Endometrial microvascular endothelial cells (primary cell): ENCODE data around the gene FXYD6. TPM values are rescaled to one million over a fixed set of nuclear protein-coding genes. Genes with fewer than 3 reads are reported as not detected.

ENCODE experiments used
- in situ Hi-C: cut with HindIII; loops from 2 replicates; pipeline ENCODE4 v1.10.0; 2017; ENCODE audit warnings: low sequenced_read_pairs, low pct_unique_long_range_greater_than_20kb; ENCODE audit errors: inconsistent ontology term
- total RNA-seq: library from RNA; depleted of rRNA; stranded (reverse); fragments of >200 nt; gene quantifications from one replicate; pipeline ENCODE4 v1.2.3, GENCODE V29; 2015; ENCODE audit errors: inconsistent ontology term

FXYD6 gene
- total RNA-seq, 1 donor from 2014 or later, result 0.84 TPM

DNA sequence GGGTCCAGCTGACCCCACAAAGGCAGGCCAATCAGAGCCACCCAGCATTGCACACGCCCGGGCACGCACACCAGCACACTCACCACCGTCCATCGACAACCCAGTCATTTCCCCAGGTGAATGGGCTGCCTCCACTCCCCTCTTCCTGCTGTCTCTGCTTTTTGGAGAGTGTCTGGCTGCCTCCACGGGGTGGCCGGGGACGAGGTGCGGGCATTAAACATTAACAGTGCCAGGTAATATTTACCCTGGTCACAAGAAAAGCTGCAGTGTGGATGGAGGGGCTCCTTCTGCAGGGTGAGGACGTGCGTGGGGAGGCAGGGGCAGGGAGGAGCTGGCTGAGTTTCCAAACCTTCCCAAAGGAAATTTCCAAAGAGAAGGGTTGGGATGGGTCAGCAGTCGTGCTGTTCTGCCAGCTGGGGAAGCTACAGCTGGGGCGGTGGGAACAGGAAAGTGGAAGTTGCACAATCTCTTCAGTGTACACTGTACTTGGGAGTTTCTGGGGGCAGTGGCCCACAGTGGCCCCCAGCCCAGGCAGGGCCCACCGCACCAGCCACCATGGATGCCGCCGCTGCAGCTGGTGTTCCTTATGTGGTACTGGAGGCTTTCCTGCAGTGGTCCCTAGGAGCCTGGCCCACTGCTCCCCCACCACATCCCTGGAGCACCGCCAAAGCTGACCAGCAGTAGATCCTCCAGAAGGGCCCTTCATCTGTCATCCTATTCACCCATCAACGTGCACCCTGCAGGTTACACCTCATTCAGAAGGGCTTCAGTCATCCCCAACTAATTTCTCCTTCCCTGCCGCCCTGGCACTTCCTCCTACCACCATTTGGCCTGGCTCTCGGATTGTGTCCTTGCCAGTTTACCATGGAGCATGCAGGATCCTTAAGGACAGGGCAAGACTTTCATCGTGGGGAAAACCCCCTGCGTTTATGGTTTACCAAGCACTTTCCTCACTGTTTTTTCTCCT is 51.6 kb downstream of the FXYD6 start, which contains the start of gene FXYD2:
Gene FXYD2, minus strand, starts transcription at position 174 of the 967 bp plus-strand sequence. Its CDS starts 66 bp downstream, at position 108.
- in situ Hi-C loops, result no loop called here

DNA sequence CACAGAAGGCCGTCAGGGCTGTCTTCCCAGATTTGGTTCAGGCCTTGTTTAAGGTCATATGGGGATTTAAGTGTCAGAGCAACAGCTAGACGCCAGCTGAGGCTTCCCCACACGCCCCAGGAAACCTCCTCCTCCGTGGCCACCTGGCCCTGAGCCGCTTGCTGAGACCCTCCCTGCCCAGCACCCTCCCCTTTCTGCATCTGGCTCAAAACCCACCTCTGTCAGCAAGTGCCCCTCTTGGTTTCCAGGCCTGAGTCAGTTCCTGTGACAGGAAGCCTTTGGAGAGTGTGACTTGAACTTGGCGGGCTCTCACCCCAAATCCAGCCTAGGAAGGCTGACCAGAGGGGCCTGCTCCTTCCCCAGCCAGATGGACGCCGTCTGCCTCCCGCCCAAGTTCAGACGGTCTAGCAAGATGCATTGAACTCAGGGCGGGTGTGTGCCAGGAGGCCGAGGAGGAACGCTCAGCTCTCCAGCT is 52.5 kb downstream of the FXYD6 start:
- in situ Hi-C loops, result no loop called here

GRCh38 chr11:117823294-117823945 is 53.0 kb downstream of the FXYD6 start:
- in situ Hi-C loops, result no loop called here

- in situ Hi-C loops, result no loop called here
These were observed 54.1 kb downstream of the FXYD6 start for GRCh38 chr11:117822074-117823033.

- in situ Hi-C loops, result no loop called here
These were observed 55.0 kb downstream of the FXYD6 start for GRCh38 chr11:117821431-117821830.

DNA sequence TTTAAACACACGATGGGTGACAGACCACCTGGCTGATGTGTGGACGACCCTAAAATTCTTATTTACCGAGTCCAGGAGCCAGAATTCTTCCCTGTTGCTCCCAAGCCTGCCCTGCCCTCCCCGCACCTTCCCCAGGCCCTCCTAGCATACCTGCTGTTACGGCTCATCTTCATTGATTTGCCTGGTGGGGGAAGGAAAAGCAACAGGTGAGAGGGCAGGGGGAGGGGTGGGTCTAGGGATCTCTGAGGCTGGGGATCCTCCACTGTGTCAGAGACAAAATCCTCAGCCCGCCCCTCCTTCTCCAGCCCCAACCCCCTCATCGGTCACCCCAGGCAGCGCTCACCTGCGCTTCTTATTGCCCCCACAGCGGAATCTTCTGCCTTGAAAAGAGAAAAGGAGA is 55.9 kb downstream of the FXYD6 start:
- in situ Hi-C loops, result no loop called here

DNA sequence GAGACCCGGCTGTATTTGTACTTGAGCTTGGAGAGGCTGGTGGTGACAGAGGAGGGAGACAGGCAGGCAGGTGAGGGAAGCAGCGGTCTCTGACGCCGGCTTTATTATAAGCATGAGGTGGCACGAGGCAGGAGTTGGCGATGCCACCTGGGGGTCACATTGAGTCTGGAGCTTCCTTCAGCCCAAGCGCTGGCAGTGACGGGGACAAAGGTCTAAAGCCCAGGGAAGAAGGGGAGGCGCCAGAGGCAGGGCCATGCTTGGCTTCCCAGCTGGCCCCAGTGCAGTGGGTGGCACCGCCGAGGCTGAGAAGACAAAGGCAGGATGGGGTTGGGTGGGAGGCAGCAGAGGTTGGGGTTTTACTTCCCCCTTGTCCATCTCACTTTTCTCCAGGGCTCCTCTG is 56.4 kb downstream of the FXYD6 start:
- in situ Hi-C loops, result no loop called here

DNA sequence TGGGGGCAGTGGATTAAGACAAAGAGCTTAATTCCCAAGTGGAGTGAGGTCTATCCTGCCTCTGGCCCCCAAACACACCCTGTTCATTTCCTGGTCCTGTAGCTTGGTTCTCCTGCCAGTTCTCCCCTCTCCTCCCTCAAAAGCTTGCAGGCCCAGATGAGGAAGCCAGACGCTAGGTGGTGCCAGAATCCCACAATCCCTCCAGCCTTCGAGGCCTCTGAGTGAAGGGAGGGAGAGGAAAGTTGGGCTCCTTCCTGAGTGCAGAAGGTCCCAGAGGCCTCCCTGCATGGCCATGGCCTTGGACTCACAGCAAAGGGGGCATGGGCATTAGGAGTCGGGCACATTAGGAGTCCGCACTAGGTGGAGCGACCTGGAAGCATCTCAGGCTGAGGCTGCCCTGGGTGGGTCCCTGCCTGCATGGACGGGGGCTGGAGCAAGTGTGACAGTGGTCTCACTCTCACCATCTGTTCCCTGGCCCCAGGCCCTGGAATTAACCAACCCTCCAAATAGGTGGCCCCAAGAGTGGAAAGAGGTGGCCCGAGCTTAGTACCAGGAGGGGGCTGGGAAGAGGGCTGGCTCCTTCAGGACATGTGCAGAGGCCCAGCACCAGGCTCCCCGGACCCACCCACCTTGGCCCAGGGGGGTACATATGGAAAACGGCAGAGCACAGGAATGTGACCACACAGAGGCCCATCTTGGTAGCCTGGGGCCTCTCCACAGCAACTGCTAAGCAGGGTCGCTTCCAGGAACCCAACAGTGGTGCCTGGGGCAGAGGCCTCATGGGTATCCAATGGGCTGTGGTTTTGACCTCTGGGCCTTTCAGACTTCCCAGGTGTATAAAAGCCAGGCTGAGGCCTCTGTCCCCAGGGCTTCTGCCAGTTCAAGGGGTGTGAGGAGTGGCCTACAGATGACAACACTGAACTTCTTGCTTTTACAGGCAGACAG is 57.1 kb downstream of the FXYD6 start:
- in situ Hi-C loops, result no loop called here

DNA sequence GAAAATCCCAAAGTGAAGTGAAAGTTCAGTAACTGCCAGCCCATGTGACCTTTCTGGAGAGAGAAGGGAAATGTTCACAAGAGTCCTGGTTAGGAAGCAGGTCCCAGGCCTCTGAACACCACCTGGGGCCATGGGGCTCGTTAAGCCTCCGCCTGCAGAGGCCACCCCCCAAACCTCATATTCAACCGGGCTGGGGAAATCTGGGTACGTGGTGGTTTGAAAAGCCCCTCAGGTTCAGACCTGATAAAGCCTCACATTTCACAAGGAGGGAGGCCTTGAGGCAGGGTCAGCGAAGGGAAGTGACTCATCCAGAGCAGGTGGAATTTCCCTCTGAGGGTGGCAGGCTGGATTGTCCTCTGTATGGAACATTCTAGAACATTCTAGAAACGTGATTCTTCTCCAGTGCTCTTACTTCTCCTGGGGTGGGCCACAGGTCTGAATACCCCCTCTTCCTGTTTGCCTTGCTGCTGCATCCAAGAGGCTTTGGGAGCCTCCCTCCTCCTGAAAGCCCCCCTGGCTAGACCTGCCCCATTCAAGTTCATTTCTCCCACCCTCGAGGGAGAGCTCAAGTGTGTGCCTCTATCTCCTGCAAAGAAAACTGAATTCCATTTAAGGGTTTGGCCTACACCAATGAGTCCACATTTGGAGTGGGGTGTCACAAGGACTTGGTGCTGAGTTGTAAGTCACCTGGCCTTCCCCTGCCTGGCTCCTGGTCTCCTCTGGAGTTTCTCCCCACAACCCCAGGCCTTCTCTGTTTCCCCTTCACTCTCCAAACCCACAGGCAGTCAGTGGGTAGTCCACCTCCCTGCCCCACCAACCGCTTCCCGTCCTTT is 58.2 kb downstream of the FXYD6 start:
- in situ Hi-C loops, result no loop called here

DNA sequence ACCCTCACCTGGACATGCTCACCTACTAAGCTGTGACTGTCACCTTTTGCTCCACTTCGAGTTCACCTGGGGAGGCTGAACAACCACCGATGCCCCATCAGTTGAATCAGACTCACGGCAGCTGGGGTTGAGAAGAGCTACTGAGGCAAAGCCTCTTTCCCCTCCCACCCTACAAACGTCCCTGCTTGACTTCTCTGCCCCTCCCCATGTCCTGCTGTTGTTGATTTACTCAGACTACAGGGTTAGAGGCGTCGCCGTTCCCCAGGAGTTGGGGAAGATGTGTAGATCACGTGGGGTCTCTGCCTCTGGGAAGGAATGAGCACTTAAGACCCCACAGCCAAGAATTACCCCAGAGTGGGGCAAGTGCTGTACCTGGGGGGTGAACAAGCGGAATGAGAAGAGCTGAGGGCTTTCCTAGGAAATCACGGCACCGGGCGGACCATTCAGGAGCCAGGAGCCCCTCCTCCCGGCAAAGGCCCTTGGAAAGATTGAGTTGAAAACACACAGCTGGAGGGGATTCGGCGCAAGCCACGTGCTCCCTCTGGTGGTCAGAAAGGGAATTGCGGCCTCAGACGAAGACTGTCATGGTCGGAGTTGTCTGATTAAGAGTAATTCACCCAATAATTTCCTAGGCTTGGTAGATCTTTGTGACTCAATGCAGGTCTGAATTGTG is 59.0 kb downstream of the FXYD6 start:
- in situ Hi-C loops, result no loop called here

GRCh38 chr11:117816846-117817367 is 59.6 kb downstream of the FXYD6 start:
- in situ Hi-C loops, result no loop called here

DNA sequence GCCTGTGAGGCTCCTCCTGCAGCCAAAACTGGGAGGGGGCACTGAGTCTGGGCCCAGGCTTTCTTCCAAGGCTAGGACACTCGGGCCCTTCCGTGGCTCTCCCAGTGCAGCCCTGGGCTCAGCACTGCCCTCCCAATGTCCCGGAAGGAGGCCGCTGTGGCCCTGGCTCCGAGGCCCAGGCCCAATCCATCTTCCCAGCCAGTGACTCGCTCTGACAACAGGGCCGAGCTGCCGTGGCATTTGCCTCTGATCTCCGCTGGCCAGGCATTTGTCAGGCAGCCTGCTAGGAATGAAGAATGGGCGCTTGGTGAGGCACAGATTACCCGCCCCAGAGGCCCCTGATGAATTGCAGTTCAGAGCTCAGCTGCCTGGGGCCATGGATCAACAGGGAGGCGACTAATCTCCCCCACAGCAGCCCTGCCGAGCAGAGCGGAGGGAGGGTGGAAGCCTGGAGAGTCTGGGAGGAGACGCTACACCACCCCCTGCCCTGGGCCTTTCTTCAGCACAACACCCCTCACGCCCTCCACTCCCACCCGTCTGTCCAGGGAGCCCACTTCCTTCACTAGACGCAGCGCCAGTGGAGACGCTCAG is 60.2 kb downstream of the FXYD6 start:
- in situ Hi-C loops, result no loop called here

GRCh38 chr11:117815262-117815803 is 61.1 kb downstream of the FXYD6 start:
- in situ Hi-C loops, result no loop called here

DNA sequence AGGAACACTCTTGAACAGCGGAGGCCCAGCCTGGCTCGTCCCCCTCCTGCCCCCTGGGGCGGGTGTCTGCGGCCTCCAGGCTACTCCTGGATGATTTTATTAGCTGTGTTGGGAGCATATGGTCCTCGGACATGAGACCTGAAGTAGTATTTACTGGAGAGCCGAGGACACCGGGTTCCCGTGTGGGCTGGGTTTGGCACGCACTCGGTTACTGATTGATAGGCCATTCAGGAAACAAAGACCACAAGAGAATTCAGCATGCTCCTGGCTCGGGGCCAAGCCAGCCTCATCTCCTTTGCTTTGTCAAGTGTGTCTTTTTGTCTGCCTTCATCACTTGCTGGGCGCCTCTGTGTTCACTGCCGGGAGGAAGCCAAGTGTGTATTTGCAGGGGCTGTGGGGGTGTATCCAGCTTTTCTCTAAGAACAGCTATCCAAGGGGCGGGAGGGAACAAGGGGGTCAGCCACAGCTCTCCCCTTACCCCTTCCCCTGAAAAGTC is 61.6 kb downstream of the FXYD6 start:
- in situ Hi-C loops, result no loop called here

DNA sequence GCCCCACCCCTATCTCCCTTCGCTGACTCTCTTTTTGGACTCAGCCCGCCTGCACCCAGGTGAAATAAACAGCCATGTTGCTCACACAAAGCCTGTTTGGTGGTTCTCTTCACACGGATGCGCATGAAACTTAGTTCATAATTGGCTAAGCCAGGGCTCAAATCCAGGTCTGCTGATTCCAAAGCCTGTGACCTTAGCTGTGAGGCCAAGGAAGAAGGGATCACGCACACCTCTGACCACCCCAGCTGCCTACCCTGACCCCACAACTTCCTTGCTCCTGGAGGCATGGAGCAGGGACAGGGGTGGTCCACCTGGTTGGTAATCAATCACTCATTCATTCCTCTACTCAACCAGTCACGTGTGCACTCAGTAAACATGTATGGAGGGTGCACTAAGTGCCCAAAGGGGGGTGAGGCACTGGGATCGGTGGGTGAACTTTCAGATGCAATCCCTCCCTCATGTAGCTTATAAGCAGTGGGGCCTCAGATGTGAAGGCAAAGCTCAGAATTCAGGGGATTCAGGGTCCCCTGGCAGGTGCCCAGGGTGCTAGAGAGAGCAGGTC is 62.2 kb downstream of the FXYD6 start:
- in situ Hi-C loops, result no loop called here
